Measurements from ENCODE around the gene ADAMTSL1. TPM values are rescaled to one million over a fixed set of nuclear protein-coding genes. Genes with fewer than 3 reads are reported as not detected.

ADAMTSL1 gene
- total RNA-seq, 4 donors from 2014 or later = 2.0 to 7.3 (median 3.7) TPM

GRCh38 chr9:18534611-18535010 is 60.7 kb downstream of the ADAMTSL1 start:
- ATAC-seq (ENCODE audit: low FRiP score) (no peak), DNase-seq (ENCODE audit: low spot score) (no peak)
- no peak for TF ChIP-seq CTCF (IDR thresholded peaks at IDR 0.05)

- no peak for DNase-seq (ENCODE audit: low spot score)
- no peak for ATAC-seq (ENCODE audit: low FRiP score)
- TF ChIP-seq CTCF (IDR thresholded peaks at IDR 0.05) = no peak
Observed at GRCh38 chr9:18536554-18536953, 62.6 kb downstream of the ADAMTSL1 start.

- no peak for TF ChIP-seq CTCF (IDR thresholded peaks at IDR 0.05)
- DNase-seq (ENCODE audit: low spot score) = no peak
- no peak for ATAC-seq (ENCODE audit: low FRiP score)
Observed at GRCh38 chr9:18539203-18539693, 65.3 kb downstream of the ADAMTSL1 start.

GRCh38 chr9:18542837-18543405 is 69.0 kb downstream of the ADAMTSL1 start:
- DNase-seq (ENCODE audit: low spot score) = no peak
- no peak for ATAC-seq (ENCODE audit: low FRiP score)
- TF ChIP-seq CTCF (IDR thresholded peaks at IDR 0.05) = no peak

- TF ChIP-seq CTCF (IDR thresholded peaks at IDR 0.05) = no peak
- no peak for ATAC-seq (ENCODE audit: low FRiP score)
- no peak for DNase-seq (ENCODE audit: low spot score)
Observed at GRCh38 chr9:18543406-18544192, 69.6 kb downstream of the ADAMTSL1 start.

- DNase-seq (ENCODE audit: low spot score) = no peak
- TF ChIP-seq CTCF (IDR thresholded peaks at IDR 0.05) = no peak
- no peak for ATAC-seq (ENCODE audit: low FRiP score)
Observed at GRCh38 chr9:18544456-18544855, 70.5 kb downstream of the ADAMTSL1 start.

Data from omental fat pad (tissue), 4 donors.